ENCODE data around the gene ASCC1.

DNA sequence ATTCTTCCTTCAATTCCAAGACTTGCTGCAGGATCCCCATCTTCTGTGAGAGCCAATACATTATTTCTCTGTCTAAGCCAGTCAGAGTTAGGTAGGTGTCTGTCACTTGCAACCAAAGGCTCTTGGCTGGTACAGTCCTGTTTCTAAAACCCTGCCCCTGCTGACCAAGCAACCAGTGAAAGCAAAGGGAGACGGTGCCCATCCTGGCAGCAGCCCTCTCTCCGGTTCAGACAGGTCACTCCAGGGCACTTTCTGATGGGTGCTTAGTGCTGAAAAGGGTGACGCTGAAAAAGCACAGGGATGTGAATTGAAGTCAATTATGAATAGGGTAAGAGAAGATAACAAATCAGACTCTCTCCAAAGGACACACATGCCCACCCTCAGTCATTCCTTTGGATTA, 165.2 kb downstream of the ASCC1 start:
- TF ChIP-seq ESRRA (IDR thresholded peaks at IDR 0.05; ENCODE audit: borderline replicate concordance, low read length), result no peak
- no peak for TF ChIP-seq HMGXB4 (CRISPR knock-in tag; IDR thresholded peaks at IDR 0.05; ENCODE audit: borderline replicate concordance)
- TF ChIP-seq, protein P1, sequence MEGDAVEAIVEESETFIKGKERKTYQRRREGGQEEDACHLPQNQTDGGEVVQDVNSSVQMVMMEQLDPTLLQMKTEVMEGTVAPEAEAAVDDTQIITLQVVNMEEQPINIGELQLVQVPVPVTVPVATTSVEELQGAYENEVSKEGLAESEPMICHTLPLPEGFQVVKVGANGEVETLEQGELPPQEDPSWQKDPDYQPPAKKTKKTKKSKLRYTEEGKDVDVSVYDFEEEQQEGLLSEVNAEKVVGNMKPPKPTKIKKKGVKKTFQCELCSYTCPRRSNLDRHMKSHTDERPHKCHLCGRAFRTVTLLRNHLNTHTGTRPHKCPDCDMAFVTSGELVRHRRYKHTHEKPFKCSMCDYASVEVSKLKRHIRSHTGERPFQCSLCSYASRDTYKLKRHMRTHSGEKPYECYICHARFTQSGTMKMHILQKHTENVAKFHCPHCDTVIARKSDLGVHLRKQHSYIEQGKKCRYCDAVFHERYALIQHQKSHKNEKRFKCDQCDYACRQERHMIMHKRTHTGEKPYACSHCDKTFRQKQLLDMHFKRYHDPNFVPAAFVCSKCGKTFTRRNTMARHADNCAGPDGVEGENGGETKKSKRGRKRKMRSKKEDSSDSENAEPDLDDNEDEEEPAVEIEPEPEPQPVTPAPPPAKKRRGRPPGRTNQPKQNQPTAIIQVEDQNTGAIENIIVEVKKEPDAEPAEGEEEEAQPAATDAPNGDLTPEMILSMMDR (IDR thresholded peaks at IDR 0.05), result no peak
- TF ChIP-seq HDAC2 (IDR thresholded peaks at IDR 0.05), result no peak
- TF ChIP-seq ZSCAN20 (CRISPR knock-in tag; IDR thresholded peaks at IDR 0.05), result no peak
- TF ChIP-seq MYC (IDR thresholded peaks at IDR 0.05; ENCODE audit: borderline replicate concordance, low read length), result no peak
- no peak for TF ChIP-seq POLR2A (IDR thresholded peaks at IDR 0.05; ENCODE audit: low read length)
- no peak for TF ChIP-seq RCOR1 (IDR thresholded peaks at IDR 0.05; ENCODE audit: low read depth, low read length)
- TF ChIP-seq RFX5 (IDR thresholded peaks at IDR 0.05), result no peak
- TF ChIP-seq FOSB (CRISPR knock-in tag; IDR thresholded peaks at IDR 0.05), result no peak
- TF ChIP-seq PBX3 (IDR thresholded peaks at IDR 0.05), result no peak
